HL-60 (cell line): Measurements from ENCODE around the gene SUPT3H.

Experiments
- DNase-seq, 2 experiments: peaks; one replicate each; pipeline ENCODE4 v3.0.0-alpha.2; 2010 to 2020; ENCODE audit warnings: low read depth in 1 of 2, low spot score in 1 of 2
- H3K27ac ChIP-seq: fragments of 250-450 bp; sonication (Bioruptor Pico); replicated peaks from 2 replicates; pipeline ENCODE4 v1.5.1; 2020; ENCODE audit warnings: mild to moderate bottlenecking, moderate library complexity
- H3K27me3 ChIP-seq: fragments of 250-450 bp; sonication (Bioruptor Pico); 2 replicates; pipeline ENCODE4 v1.5.1; 2021; ENCODE audit warnings: mild to moderate bottlenecking, moderate library complexity; ENCODE audit not compliant: insufficient read depth, poor library complexity, severe bottlenecking
- H3K4me3 ChIP-seq: replicated peaks from 2 replicates; pipeline ENCODE4 v1.5.1; 2011; ENCODE audit warnings: mild to moderate bottlenecking, control low read depth, low read length; ENCODE audit not compliant: insufficient read depth
- GABPA ChIP-seq: IDR thresholded peaks from 2 replicates; pipeline ENCODE4 v1.6.1; 2012; ENCODE audit warnings: low read depth
- POLR2AphosphoS5 ChIP-seq: IDR thresholded peaks from 2 replicates; pipeline ENCODE4 v1.6.1; 2012; ENCODE audit warnings: low read depth
- SPI1 ChIP-seq: IDR thresholded peaks from 2 replicates; pipeline ENCODE4 v1.6.1; 2012; ENCODE audit warnings: low read depth, mild to moderate bottlenecking, borderline replicate concordance
- TF ChIP-seq, protein P1 (sequence below): IDR thresholded peaks from one replicate; pipeline ENCODE4 v1.5.1; 2011; ENCODE audit warnings: low read length, control low read depth, inconsistent platforms; ENCODE audit not compliant: insufficient read depth
- TF ChIP-seq, protein P2 (sequence below): IDR thresholded peaks from 2 replicates; pipeline ENCODE4 v1.6.1; 2012; ENCODE audit warnings: low read depth; ENCODE audit not compliant: insufficient replicate concordance

The SUPT3H gene

GRCh38 chr6:44850312-44850711, 527.4 kb downstream of the SUPT3H start:
- TF ChIP-seq GABPA = no peak
- no peak for TF ChIP-seq SPI1
- no peak for TF ChIP-seq POLR2AphosphoS5
- H3K27me3 ChIP-seq = no peaks in the 10 kb centered on the region
- DNase-seq = no peak
- H3K4me3 ChIP-seq = no peak overlapping the region
- H3K27ac ChIP-seq = no peak overlapping the region

DNA sequence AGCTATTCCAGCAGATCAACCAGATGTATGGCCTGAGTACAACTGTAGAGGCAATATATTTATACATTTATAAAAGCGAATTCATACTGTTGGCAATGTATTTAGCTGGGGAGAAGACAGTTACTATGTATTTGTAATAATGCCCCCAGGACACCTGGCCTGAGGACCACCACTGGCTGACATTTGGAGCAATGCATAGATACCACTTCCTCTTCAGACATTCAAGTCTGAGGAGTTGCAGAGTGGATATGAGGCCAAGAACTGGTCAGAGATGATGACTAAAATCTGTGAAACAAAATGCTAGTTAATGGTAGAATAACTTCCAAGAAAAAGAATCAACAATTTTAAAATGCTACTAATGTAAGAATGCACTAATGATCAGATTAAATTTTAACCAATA, 527.9 kb downstream of the SUPT3H start:
- TF ChIP-seq GABPA = no peak
- TF ChIP-seq, protein P1, sequence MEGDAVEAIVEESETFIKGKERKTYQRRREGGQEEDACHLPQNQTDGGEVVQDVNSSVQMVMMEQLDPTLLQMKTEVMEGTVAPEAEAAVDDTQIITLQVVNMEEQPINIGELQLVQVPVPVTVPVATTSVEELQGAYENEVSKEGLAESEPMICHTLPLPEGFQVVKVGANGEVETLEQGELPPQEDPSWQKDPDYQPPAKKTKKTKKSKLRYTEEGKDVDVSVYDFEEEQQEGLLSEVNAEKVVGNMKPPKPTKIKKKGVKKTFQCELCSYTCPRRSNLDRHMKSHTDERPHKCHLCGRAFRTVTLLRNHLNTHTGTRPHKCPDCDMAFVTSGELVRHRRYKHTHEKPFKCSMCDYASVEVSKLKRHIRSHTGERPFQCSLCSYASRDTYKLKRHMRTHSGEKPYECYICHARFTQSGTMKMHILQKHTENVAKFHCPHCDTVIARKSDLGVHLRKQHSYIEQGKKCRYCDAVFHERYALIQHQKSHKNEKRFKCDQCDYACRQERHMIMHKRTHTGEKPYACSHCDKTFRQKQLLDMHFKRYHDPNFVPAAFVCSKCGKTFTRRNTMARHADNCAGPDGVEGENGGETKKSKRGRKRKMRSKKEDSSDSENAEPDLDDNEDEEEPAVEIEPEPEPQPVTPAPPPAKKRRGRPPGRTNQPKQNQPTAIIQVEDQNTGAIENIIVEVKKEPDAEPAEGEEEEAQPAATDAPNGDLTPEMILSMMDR = no peak
- TF ChIP-seq SPI1 = no peak
- TF ChIP-seq, protein P2, sequence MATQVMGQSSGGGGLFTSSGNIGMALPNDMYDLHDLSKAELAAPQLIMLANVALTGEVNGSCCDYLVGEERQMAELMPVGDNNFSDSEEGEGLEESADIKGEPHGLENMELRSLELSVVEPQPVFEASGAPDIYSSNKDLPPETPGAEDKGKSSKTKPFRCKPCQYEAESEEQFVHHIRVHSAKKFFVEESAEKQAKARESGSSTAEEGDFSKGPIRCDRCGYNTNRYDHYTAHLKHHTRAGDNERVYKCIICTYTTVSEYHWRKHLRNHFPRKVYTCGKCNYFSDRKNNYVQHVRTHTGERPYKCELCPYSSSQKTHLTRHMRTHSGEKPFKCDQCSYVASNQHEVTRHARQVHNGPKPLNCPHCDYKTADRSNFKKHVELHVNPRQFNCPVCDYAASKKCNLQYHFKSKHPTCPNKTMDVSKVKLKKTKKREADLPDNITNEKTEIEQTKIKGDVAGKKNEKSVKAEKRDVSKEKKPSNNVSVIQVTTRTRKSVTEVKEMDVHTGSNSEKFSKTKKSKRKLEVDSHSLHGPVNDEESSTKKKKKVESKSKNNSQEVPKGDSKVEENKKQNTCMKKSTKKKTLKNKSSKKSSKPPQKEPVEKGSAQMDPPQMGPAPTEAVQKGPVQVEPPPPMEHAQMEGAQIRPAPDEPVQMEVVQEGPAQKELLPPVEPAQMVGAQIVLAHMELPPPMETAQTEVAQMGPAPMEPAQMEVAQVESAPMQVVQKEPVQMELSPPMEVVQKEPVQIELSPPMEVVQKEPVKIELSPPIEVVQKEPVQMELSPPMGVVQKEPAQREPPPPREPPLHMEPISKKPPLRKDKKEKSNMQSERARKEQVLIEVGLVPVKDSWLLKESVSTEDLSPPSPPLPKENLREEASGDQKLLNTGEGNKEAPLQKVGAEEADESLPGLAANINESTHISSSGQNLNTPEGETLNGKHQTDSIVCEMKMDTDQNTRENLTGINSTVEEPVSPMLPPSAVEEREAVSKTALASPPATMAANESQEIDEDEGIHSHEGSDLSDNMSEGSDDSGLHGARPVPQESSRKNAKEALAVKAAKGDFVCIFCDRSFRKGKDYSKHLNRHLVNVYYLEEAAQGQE = no peak
- no peaks in the 10 kb centered on the region for H3K27me3 ChIP-seq
- no peak overlapping the region for H3K27ac ChIP-seq
- H3K4me3 ChIP-seq = no peak overlapping the region
- no peak for DNase-seq

GRCh38 chr6:44843734-44844133, 534.0 kb downstream of the SUPT3H start:
- no peak overlapping the region for H3K4me3 ChIP-seq
- H3K27ac ChIP-seq = no peak overlapping the region
- no peaks in the 10 kb centered on the region for H3K27me3 ChIP-seq
- no peak for TF ChIP-seq GABPA
- TF ChIP-seq, protein P2 = no peak
- no peak for DNase-seq

GRCh38 chr6:44842616-44843015, 535.1 kb downstream of the SUPT3H start:
- H3K27ac ChIP-seq = no peak overlapping the region
- no peak overlapping the region for H3K4me3 ChIP-seq
- H3K27me3 ChIP-seq = no peaks in the 10 kb centered on the region
- no peak for DNase-seq
- TF ChIP-seq GABPA (no peak), POLR2AphosphoS5 (no peak), SPI1 (no peak)
- TF ChIP-seq, protein P1 = no peak

DNA sequence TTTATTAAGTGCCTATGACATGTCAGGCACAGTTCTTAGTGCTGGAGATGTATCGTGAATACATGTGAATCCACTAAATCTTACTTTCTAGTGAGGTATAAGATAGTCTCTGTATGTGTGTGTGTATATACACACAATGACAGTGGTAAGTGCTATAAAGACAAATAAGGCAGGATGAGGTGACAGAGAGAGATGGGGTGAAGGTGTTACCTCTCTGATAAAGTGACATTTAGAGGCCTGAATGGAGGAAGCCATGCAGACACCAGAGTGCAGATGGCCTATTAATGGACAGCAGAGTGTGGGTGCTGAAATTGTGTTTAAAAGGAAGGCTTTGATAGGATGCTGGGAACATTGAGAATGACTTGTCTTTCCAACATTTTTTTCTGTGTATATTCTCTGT, 535.9 kb downstream of the SUPT3H start:
- no peaks in the 10 kb centered on the region for H3K27me3 ChIP-seq
- H3K27ac ChIP-seq = no peak overlapping the region

More for the DNA sequence above, 535.9 kb downstream of the SUPT3H start:
- TF ChIP-seq POLR2AphosphoS5 (no peak), SPI1 (no peak), GABPA (no peak)
- TF ChIP-seq, protein P2 = no peak
- TF ChIP-seq, protein P1 = no peak
- no peak for DNase-seq
- no peak overlapping the region for H3K4me3 ChIP-seq
